Lower leg skin (tissue), 3 donors: ENCODE measurements around the gene SHCBP1.

ENCODE experiments used
- CTCF ChIP-seq, 3 donors: fragments of 450-650 bp; IDR thresholded peaks; one replicate each; pipeline ENCODE4 v1.5.1; 2016; ENCODE audit warnings: antibody characterized with exemption in 3 of 3, mild to moderate bottlenecking in 3 of 3, moderate library complexity in 2 of 3
- POLR2A ChIP-seq, 2 donors: fragments of 450-650 bp; IDR thresholded peaks; one replicate each; pipeline ENCODE4 v1.6.1; 2016 to 2017; ENCODE audit warnings: antibody characterized with exemption in 2 of 2, mild to moderate bottlenecking in 1 of 2, moderate library complexity in 1 of 2

GRCh38 chr16:46638947-46639925 is 18.1 kb upstream of the SHCBP1 start:
- no peak for TF ChIP-seq POLR2A (IDR thresholded peaks at IDR 0.05)
- TF ChIP-seq CTCF (IDR thresholded peaks at IDR 0.05) = no peak
